ENCODE results near the gene EIF5B. TPM values are rescaled to one million over a fixed set of nuclear protein-coding genes. Genes with fewer than 3 reads are reported as not detected.
A peak's percentile ranks its signal among the peaks of the same experiment; 100 is the strongest.

The EIF5B gene
- total RNA-seq, 1 experiment from 2014 or later = 49.0 TPM

- Histone ChIP-seq H3K4me3 (ENCODE audit: low read depth in 2 of 2, low read length in 2 of 2) (peak overlapping the region; percentile 69 to 89), H3K9me3 (ENCODE audit: control insufficient read depth, insufficient read depth, low read depth, low read length) (no peaks in the 10 kb centered on the region), H3K36me3 (ENCODE audit: control insufficient read depth, insufficient read depth, low read length) (peaks cover 9% of the 10 kb centered on the region), H3K4me1 (ENCODE audit: control insufficient read depth, insufficient read depth, low read length) (peaks cover 32% of the 10 kb centered on the region; the same call in 1 of the 2 replicates), H3K27me3 (ENCODE audit: control insufficient read depth, insufficient read depth, low read length) (no peaks in the 10 kb centered on the region), H3K27ac (ENCODE audit: low read length) (peak overlapping the region; percentile 94)
- ChIA-PET POLR2A (interaction anchor here (0.6 to 0.7 kb wide), 2 partner anchors 10 to 157 kb away, joined by 4 to 5 read pairs; no protein-coding TSS in a partner anchor), CTCF (interaction anchor here (0.6 to 1.7 kb wide), 2 partner anchors 10 to 154 kb away, joined by 3 to 4 read pairs; partner anchors contain the start of gene REV1)
- intact Hi-C loops (cut with micrococcal nuclease; ENCODE audit: unreplicated experiment) = loop anchor here (5.0 kb wide), 1 partner anchor 154 kb away; the partner anchor contains the start of genes MITD1 and MRPL30
- no TSS peak for BruUV-seq (replicated peaks)
- in situ Hi-C loops (cut with HindIII; ENCODE audit: low pct_unique_long_range_greater_than_20kb, low sequenced_read_pairs) = no loop called here
- ATAC-seq (peak; percentile 36), DNase-seq (ENCODE audit: low read depth, low spot score) (no peak)
- TF ChIP-seq SIN3A (IDR thresholded peaks at IDR 0.05; ENCODE audit: borderline replicate concordance, insufficient read depth, low read depth, low read length) (no peak), POLR2AphosphoS5 (IDR thresholded peaks at IDR 0.05; ENCODE audit: low read depth, low read length) (no peak), TCF7L2 (IDR thresholded peaks at IDR 0.05; ENCODE audit: low read depth, low read length) (no peak), REST (IDR thresholded peaks at IDR 0.05; ENCODE audit: insufficient read depth in 1 of 2, low read depth in 2 of 2, low read length in 1 of 2) (no peak)
- TF ChIP-seq, protein P1, sequence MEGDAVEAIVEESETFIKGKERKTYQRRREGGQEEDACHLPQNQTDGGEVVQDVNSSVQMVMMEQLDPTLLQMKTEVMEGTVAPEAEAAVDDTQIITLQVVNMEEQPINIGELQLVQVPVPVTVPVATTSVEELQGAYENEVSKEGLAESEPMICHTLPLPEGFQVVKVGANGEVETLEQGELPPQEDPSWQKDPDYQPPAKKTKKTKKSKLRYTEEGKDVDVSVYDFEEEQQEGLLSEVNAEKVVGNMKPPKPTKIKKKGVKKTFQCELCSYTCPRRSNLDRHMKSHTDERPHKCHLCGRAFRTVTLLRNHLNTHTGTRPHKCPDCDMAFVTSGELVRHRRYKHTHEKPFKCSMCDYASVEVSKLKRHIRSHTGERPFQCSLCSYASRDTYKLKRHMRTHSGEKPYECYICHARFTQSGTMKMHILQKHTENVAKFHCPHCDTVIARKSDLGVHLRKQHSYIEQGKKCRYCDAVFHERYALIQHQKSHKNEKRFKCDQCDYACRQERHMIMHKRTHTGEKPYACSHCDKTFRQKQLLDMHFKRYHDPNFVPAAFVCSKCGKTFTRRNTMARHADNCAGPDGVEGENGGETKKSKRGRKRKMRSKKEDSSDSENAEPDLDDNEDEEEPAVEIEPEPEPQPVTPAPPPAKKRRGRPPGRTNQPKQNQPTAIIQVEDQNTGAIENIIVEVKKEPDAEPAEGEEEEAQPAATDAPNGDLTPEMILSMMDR (IDR thresholded peaks at IDR 0.05) = no peak
Observed at GRCh38 chr2:99336804-99337112, 431 bp upstream of the EIF5B start.

- H3K4me3 ChIP-seq (ENCODE audit: low read depth in 2 of 2, low read length in 2 of 2) = peak overlapping the region; percentile 69 to 89
- peak overlapping the region; percentile 94 for H3K27ac ChIP-seq (ENCODE audit: low read length)
- peaks cover 34% of the 10 kb centered on the region; the same call in 1 of the 2 replicates for H3K4me1 ChIP-seq (ENCODE audit: control insufficient read depth, insufficient read depth, low read length)
- BruUV-seq (replicated peaks) = TSS peak; percentile 81
- ATAC-seq = no peak
- peaks cover 5% of the 10 kb centered on the region; the same call in 1 of the 2 replicates for H3K36me3 ChIP-seq (ENCODE audit: control insufficient read depth, insufficient read depth, low read length)
- H3K9me3 ChIP-seq (ENCODE audit: control insufficient read depth, insufficient read depth, low read depth, low read length) = no peaks in the 10 kb centered on the region
- no peak for TF ChIP-seq TCF7L2 (IDR thresholded peaks at IDR 0.05; ENCODE audit: low read depth, low read length)
- TF ChIP-seq SIN3A (IDR thresholded peaks at IDR 0.05; ENCODE audit: borderline replicate concordance, insufficient read depth, low read depth, low read length) = no peak
- no peak for TF ChIP-seq POLR2AphosphoS5 (IDR thresholded peaks at IDR 0.05; ENCODE audit: low read depth, low read length)
- no peak for TF ChIP-seq REST (IDR thresholded peaks at IDR 0.05; ENCODE audit: insufficient read depth in 1 of 2, low read depth in 2 of 2, low read length in 1 of 2)
- TF ChIP-seq, protein P1 (IDR thresholded peaks at IDR 0.05) = no peak
- H3K27me3 ChIP-seq (ENCODE audit: control insufficient read depth, insufficient read depth, low read length) = no peaks in the 10 kb centered on the region
- in situ Hi-C loops (cut with HindIII; ENCODE audit: low pct_unique_long_range_greater_than_20kb, low sequenced_read_pairs) (no loop called here), intact Hi-C loops (cut with micrococcal nuclease; ENCODE audit: unreplicated experiment) (loop anchor here (5.0 kb wide), 1 partner anchor 156 kb away; the partner anchor contains the start of genes MITD1 and MRPL30)
- CTCF ChIA-PET = interaction anchor here (1.7 kb wide), 1 partner anchor 152 kb away, joined by 4 read pairs; the partner anchor contains the start of gene REV1
- POLR2A ChIA-PET = no interaction called here
- DNase-seq (ENCODE audit: low read depth, low spot score) = no peak
Observed at GRCh38 chr2:99338029-99338585, 918 bp downstream of the EIF5B start.

Data from Panc1 (cell line).